AG04449 (cell line): Measurements from ENCODE around the gene EDIL3.
"Not testable (repeated sequence)": the region's sequence is repeated elsewhere in the genome, so short reads cannot be mapped to it uniquely, and the experiment has no call there.

ENCODE experiments used
- CTCF ChIA-PET: fragments of 350-600 bp; formaldehyde crosslinking; extraction: SDS; loops from one replicate; lab custom pipeline; 2021; ENCODE audit warnings: antibody characterized with exemption; lab: Yijun Ruan, JAX
- POLR2A ChIA-PET: fragments of 400-600, 350-600 bp; formaldehyde crosslinking; extraction: SDS; loops from one replicate; lab custom pipeline; 2020; ENCODE audit warnings: antibody characterized with exemption, inconsistent platforms; lab: Yijun Ruan, JAX
- DNase-seq: peaks from one replicate; pipeline ENCODE4 v3.0.0-alpha.2; 2010; ENCODE audit warnings: low read depth, low spot score
- H3K4me3 ChIP-seq: 2 replicates; pipeline ENCODE4 v1.5.1; 2011; ENCODE audit warnings: low read depth, mild to moderate bottlenecking, control low read depth, low read length
- TF ChIP-seq, protein P1 (sequence below): IDR thresholded peaks from one replicate; pipeline ENCODE4 v1.5.1; 2011; ENCODE audit warnings: mild to moderate bottlenecking, moderate library complexity, low read length, control low read depth, inconsistent platforms; ENCODE audit not compliant: insufficient read depth; ENCODE audit errors: missing control alignments

Gene EDIL3

DNA sequence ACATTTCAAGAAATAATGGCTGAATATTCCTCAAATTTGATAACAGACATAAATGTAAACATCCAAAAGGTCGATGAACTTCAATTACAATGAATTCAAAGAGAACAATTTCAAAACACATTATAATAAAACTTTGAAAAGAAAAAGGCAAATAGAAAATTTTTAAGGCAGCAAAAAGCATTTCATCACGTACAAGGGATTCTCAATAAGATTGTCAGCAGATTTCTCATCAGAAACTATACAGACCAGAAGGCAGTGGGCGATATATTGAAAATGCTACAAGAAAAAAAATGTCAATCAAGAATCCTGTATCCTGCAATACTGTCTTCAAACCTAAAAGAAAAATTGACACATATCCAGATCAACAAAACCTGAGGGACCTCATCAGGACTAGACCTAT is 62.0 kb downstream of the EDIL3 start:
- no peak for DNase-seq

GRCh38 chr5:84317826-84318225 is 66.9 kb downstream of the EDIL3 start:
- POLR2A ChIA-PET, result not testable (repeated sequence)

More for the DNA sequence above, 62.0 kb downstream of the EDIL3 start:
- ChIA-PET POLR2A (no interaction called here), CTCF (interaction anchor here (1.0 kb wide), 1 partner anchor 32 kb away, joined by 3 read pairs; no protein-coding TSS in a partner anchor)
- H3K4me3 ChIP-seq, result no peak overlapping the region
- TF ChIP-seq, protein P1, sequence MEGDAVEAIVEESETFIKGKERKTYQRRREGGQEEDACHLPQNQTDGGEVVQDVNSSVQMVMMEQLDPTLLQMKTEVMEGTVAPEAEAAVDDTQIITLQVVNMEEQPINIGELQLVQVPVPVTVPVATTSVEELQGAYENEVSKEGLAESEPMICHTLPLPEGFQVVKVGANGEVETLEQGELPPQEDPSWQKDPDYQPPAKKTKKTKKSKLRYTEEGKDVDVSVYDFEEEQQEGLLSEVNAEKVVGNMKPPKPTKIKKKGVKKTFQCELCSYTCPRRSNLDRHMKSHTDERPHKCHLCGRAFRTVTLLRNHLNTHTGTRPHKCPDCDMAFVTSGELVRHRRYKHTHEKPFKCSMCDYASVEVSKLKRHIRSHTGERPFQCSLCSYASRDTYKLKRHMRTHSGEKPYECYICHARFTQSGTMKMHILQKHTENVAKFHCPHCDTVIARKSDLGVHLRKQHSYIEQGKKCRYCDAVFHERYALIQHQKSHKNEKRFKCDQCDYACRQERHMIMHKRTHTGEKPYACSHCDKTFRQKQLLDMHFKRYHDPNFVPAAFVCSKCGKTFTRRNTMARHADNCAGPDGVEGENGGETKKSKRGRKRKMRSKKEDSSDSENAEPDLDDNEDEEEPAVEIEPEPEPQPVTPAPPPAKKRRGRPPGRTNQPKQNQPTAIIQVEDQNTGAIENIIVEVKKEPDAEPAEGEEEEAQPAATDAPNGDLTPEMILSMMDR, result no peak

DNA sequence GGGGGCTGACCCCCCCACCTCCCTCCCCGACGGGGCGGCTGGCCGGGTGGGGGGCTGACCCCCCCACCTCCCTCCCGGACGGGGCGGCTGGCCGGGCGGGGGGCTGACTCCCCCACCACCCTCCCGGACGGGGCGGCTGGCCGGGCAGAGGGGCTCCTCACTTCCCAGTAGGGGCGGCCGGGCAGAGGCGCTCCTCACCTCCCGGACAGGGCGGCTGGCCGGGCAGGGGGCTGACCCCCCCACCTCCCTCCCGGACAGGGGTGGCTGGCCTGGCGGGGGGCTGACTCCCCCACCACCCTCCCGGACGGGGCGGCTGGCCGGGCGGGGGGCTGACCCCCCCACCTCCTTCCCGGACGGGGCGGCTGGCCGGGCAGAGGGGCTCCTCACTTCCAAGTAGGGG is 72.4 kb downstream of the EDIL3 start:
- POLR2A ChIA-PET, result not testable (repeated sequence)

More at GRCh38 chr5:84317826-84318225, 66.9 kb downstream of the EDIL3 start:
- H3K4me3 ChIP-seq, CTCF ChIA-PET, DNase-seq: not testable (repeated sequence)

DNA sequence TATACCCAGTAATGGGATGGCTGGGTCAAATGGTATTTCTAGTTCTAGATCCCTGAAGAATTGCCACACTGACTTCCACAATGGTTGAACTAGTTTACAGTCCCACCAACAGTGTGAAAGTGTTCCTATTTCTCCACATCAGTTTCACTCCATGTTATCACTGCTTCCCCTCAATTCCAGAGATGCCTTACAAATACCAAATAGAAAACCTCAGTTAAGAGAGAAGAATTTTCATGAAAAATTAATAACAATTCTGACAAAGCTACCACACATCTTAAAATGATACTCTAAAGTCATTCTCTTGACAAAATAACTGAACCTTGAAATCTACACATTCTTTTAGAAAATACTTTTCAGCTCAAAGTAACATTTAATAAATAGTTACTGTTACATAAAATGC is 74.8 kb downstream of the EDIL3 start:
- DNase-seq, H3K4me3 ChIP-seq, POLR2A ChIA-PET, CTCF ChIA-PET: not testable (repeated sequence)

More for the DNA sequence above, 72.4 kb downstream of the EDIL3 start:
- H3K4me3 ChIP-seq, DNase-seq, CTCF ChIA-PET: not testable (repeated sequence)

GRCh38 chr5:84306601-84307000 is 78.1 kb downstream of the EDIL3 start:
- ChIA-PET CTCF (interaction anchor here (0.6 kb wide), 1 partner anchor 53 kb away, joined by 3 read pairs; no protein-coding TSS in a partner anchor), POLR2A (no interaction called here)
- H3K4me3 ChIP-seq, result no peak overlapping the region
- TF ChIP-seq, protein P1, result no peak
- DNase-seq, result no peak

DNA sequence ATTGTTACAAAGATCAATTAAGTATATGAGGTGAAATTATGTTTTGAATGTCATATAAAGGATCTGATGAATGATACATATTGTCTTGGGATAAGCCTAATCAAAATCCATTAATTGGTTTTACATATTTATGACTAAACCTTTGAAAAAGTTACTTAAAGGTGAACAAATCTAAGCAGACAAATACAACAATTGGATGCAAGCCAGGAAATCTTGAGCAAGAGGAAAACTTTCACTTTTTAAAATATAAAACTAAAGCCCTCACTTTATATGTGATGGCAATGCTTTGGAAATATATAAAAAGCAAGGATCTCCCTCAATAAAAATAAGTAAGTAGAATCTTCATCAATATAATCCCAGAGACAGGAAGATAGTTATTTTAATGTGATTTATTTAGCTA is 80.1 kb downstream of the EDIL3 start:
- CTCF ChIA-PET, result no interaction called here
- POLR2A ChIA-PET, result no interaction called here

GRCh38 chr5:84303315-84303714 is 81.4 kb downstream of the EDIL3 start:
- CTCF ChIA-PET, result interaction anchor here (0.6 to 0.8 kb wide), 2 partner anchors 13 to 152 kb away, joined by 3 read pairs; no protein-coding TSS in a partner anchor
- no peak for DNase-seq
- TF ChIP-seq, protein P1, result no peak
- H3K4me3 ChIP-seq, result no peak overlapping the region
- POLR2A ChIA-PET, result interaction anchor here (0.7 kb wide), 1 partner anchor 57 kb away, joined by 4 read pairs; no protein-coding TSS in a partner anchor

More for the DNA sequence above, 80.1 kb downstream of the EDIL3 start:
- TF ChIP-seq, protein P1, result no peak
- DNase-seq, result no peak
- H3K4me3 ChIP-seq, result no peak overlapping the region

DNA sequence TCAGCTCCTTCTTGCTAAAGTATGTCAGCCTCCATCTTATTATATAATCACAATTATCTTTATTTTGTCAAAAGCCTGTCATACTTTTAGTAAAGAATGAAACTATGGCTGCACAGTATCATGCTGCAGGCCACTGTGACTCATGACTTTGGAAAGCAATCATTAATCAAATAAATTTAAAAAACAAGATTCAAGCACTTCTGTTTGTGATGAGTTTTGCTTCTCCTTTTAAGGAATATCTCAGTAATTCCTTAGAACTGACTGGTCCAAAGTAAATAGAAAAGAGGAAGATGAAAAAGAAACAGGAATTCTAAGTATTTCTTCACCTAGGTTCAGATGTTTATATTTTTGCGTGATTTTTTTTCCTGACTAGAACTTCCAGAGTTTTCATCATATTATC is 83.1 kb downstream of the EDIL3 start:
- TF ChIP-seq, protein P1, result no peak
- no peak overlapping the region for H3K4me3 ChIP-seq
- DNase-seq, result no peak
- ChIA-PET CTCF (no interaction called here), POLR2A (interaction anchor here (1.0 to 1.1 kb wide), 2 partner anchors 11 to 149 kb away, joined by 3 read pairs; no protein-coding TSS in a partner anchor)
